GM12878 (cell line): ENCODE results near the gene EHD4. TPM values are rescaled to one million over a fixed set of nuclear protein-coding genes. Genes with fewer than 3 reads are reported as not detected.

ENCODE experiments used
- BMI1 ChIP-seq: fragments of 450-650 bp; IDR thresholded peaks from 2 replicates; pipeline ENCODE4 v1.6.1; 2016; ENCODE audit warnings: mild to moderate bottlenecking, moderate library complexity, borderline replicate concordance
- CBX5 ChIP-seq: sonication (generic); IDR thresholded peaks from 2 replicates; pipeline ENCODE4 v1.6.1; 2016; ENCODE audit warnings: low read depth, moderate library complexity, mild to moderate bottlenecking, inconsistent platforms
- EP300 ChIP-seq, 2 experiments: fragments of 150-350 bp in 1 of 2; IDR thresholded peaks; 2 replicates each; pipeline ENCODE4 v1.6.1; 2011 to 2012; ENCODE audit warnings: low read depth in 2 of 2, low read length in 2 of 2, borderline replicate concordance in 1 of 2, improper control_type of control experiment in 1 of 2, inconsistent platforms in 1 of 2; ENCODE audit not compliant: control insufficient read depth in 1 of 2
- NFYB ChIP-seq: IDR thresholded peaks from 2 replicates; pipeline ENCODE4 v1.6.1; 2011; ENCODE audit warnings: low read depth, mild to moderate bottlenecking, low read length, improper control_type of control experiment, moderate library complexity; ENCODE audit not compliant: insufficient read depth
- NR2C1 ChIP-seq: fragments of 450-650 bp; IDR thresholded peaks from 2 replicates; pipeline ENCODE4 v1.6.1; 2017; ENCODE audit warnings: antibody characterized with exemption, mild to moderate bottlenecking, moderate library complexity
- POLR2AphosphoS5 ChIP-seq: IDR thresholded peaks from 2 replicates; pipeline ENCODE4 v1.6.1; 2011; ENCODE audit warnings: mild to moderate bottlenecking, low read length, inconsistent platforms
- SIX5 ChIP-seq: IDR thresholded peaks from 2 replicates; pipeline ENCODE4 v1.6.1; 2011; ENCODE audit warnings: mild to moderate bottlenecking, low read depth, low read length, moderate library complexity; ENCODE audit not compliant: severe bottlenecking
- SMAD1 ChIP-seq: fragments of 450-650 bp; IDR thresholded peaks from 2 replicates; pipeline ENCODE4 v1.6.1; 2018; ENCODE audit warnings: mild to moderate bottlenecking, low read depth; ENCODE audit not compliant: partially characterized antibody
- SREBF1 ChIP-seq: IDR thresholded peaks from 2 replicates; pipeline ENCODE4 v1.6.1; 2012; ENCODE audit warnings: mild to moderate bottlenecking, low read length
- polyA plus RNA-seq, 11 experiments: library from polyadenylated mRNA; depleted of rRNA in 4 of 11; unstranded in 6 of 11; stranded (reverse) in 5 of 11; fragments of >200 nt; fragmentation: Nextera tagmentation in 4 of 11; fragmentation: Illumina TruSeq in 1 of 11; extraction: Ambion mirVana in 4 of 11; extraction: Trizol in 1 of 11; gene quantifications; 1 replicate in 1 of 11; 2 replicates in 10 of 11; pipeline versions ENCODE4 v1.2.1 to v1.2.3, GENCODE V29; 2011 to 2016; ENCODE audit warnings: inconsistent platforms in 2 of 11, missing spikeins in 2 of 11, low read depth in 1 of 11
- total RNA-seq, 4 experiments: library from RNA; depleted of rRNA in 3 of 4; stranded (reverse); fragments of >200 nt in 3 of 4; fragmentation: Illumina TruSeq in 1 of 4; extraction: Trizol in 1 of 4; gene quantifications; 2 replicates each; pipeline versions ENCODE4 v1.2.1 to v1.2.3, GENCODE V29; 2013 to 2021
- TF ChIP-seq, protein P1 (sequence below): fragments of 450-650 bp; IDR thresholded peaks from 2 replicates; pipeline ENCODE4 v1.6.1; 2018; ENCODE audit warnings: mild to moderate bottlenecking, low read depth, moderate library complexity; ENCODE audit not compliant: partially characterized antibody
- TF ChIP-seq, protein P2 (sequence below): fragments of 450-650 bp; IDR thresholded peaks from 2 replicates; pipeline ENCODE4 v1.6.1; 2016; ENCODE audit warnings: mild to moderate bottlenecking
- TF ChIP-seq, protein P3 (sequence below): fragments of 450-650 bp; IDR thresholded peaks from 2 replicates; pipeline ENCODE4 v1.6.1; 2018; ENCODE audit warnings: borderline replicate concordance, mild to moderate bottlenecking; ENCODE audit not compliant: partially characterized antibody
- TF ChIP-seq, protein P4 (sequence below): fragments of 450-650 bp; formaldehyde crosslinking; IDR thresholded peaks from 2 replicates; pipeline ENCODE4 v1.4.0; 2022; ENCODE audit warnings: mild to moderate bottlenecking, moderate library complexity
- TF ChIP-seq, protein P5 (sequence below): fragments of 450-650 bp; IDR thresholded peaks from 2 replicates; pipeline ENCODE4 v1.6.1; 2017; ENCODE audit warnings: mild to moderate bottlenecking, low read depth, inconsistent platforms; ENCODE audit not compliant: poor library complexity, severe bottlenecking

EHD4 gene
- total and polyA plus RNA-seq, 10 of the 15 experiments (the other 5 are each of a cell fraction or from before 2014, with no cell fraction given): 4.2 to 62.9 (median 44.7) TPM

DNA sequence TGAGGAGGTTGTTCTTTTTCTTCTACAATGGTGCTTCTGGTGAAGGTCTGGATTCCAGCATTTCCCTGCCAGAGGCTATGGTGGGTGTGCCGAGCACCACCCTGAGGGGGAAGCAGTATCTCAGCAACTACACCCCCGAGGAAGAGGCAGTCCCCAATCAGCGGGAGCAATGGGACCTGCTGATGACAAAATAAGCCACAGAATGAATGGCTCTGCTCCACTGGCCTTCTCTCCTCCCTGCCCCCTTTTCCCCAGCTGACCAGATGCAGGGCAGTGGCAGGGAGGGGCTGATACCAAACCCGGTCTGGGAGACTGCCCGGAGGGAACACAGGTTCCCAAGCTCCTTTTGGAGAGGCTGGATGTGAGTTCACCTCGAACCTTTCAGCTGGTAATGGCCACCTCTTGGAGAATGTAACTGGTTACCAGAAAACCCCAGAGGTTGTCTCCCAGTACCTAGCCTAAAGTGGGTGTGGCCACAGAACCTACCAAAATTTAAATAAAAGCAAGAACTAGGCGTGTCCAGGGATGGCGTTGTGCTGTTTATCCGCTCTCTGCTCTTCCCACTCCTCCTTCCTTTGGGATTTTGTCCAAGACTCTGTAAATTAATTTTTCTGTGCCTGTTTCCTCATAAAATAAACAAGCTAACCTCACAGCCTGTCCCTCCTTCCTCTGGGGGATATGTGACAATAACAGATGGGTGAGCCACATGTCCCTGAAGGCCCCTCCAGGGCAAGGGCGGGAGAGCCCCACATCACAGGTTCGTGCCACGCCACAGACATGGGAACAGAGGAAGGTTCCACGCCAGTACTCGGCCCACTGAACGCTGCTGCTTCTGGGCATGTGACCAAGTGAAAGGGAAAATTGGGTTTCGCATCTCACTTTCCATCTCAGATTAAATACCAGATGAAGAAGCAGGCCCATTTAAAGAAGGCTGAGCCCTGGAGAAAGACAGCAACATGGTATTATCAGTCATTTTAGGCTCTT, 43.4 kb downstream of the EHD4 start (continued):
- TF ChIP-seq SIX5: no peak
- TF ChIP-seq, protein P1, sequence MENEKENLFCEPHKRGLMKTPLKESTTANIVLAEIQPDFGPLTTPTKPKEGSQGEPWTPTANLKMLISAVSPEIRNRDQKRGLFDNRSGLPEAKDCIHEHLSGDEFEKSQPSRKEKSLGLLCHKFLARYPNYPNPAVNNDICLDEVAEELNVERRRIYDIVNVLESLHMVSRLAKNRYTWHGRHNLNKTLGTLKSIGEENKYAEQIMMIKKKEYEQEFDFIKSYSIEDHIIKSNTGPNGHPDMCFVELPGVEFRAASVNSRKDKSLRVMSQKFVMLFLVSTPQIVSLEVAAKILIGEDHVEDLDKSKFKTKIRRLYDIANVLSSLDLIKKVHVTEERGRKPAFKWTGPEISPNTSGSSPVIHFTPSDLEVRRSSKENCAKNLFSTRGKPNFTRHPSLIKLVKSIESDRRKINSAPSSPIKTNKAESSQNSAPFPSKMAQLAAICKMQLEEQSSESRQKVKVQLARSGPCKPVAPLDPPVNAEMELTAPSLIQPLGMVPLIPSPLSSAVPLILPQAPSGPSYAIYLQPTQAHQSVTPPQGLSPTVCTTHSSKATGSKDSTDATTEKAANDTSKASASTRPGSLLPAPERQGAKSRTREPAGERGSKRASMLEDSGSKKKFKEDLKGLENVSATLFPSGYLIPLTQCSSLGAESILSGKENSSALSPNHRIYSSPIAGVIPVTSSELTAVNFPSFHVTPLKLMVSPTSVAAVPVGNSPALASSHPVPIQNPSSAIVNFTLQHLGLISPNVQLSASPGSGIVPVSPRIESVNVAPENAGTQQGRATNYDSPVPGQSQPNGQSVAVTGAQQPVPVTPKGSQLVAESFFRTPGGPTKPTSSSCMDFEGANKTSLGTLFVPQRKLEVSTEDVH: no peak
- TF ChIP-seq EP300 (IDR thresholded peaks at IDR 0.05; ENCODE audit: borderline replicate concordance in 1 of 2, control insufficient read depth in 1 of 2, low read depth in 2 of 2, low read length in 2 of 2): peak; percentile 85 to 87; a peak in 3 of 4 replicates
- TF ChIP-seq, protein P2, sequence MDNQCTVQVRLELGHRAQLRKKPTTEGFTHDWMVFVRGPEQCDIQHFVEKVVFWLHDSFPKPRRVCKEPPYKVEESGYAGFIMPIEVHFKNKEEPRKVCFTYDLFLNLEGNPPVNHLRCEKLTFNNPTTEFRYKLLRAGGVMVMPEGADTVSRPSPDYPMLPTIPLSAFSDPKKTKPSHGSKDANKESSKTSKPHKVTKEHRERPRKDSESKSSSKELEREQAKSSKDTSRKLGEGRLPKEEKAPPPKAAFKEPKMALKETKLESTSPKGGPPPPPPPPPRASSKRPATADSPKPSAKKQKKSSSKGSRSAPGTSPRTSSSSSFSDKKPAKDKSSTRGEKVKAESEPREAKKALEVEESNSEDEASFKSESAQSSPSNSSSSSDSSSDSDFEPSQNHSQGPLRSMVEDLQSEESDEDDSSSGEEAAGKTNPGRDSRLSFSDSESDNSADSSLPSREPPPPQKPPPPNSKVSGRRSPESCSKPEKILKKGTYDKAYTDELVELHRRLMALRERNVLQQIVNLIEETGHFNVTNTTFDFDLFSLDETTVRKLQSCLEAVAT: peak; percentile 26; the same call in 1 of the 2 replicates
- TF ChIP-seq, protein P3, sequence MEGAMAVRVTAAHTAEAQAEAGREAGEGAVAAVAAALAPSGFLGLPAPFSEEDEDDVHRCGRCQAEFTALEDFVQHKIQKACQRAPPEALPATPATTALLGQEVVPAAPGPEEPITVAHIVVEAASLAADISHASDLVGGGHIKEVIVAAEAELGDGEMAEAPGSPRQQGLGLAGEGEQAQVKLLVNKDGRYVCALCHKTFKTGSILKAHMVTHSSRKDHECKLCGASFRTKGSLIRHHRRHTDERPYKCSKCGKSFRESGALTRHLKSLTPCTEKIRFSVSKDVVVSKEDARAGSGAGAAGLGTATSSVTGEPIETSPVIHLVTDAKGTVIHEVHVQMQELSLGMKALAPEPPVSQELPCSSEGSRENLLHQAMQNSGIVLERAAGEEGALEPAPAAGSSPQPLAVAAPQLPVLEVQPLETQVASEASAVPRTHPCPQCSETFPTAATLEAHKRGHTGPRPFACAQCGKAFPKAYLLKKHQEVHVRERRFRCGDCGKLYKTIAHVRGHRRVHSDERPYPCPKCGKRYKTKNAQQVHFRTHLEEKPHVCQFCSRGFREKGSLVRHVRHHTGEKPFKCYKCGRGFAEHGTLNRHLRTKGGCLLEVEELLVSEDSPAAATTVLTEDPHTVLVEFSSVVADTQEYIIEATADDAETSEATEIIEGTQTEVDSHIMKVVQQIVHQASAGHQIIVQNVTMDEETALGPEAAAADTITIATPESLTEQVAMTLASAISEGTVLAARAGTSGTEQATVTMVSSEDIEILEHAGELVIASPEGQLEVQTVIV: no peak
- TF ChIP-seq SMAD1: peak; percentile 67
- no peak for TF ChIP-seq NR2C1
- peak; percentile 42; the same call in 1 of the 2 replicates for TF ChIP-seq BMI1
- 0 out of 2 replicates have a peak, but pooled peaks have one; percentile 41 for TF ChIP-seq NFYB
- no peak for TF ChIP-seq CBX5
- TF ChIP-seq, protein P4, sequence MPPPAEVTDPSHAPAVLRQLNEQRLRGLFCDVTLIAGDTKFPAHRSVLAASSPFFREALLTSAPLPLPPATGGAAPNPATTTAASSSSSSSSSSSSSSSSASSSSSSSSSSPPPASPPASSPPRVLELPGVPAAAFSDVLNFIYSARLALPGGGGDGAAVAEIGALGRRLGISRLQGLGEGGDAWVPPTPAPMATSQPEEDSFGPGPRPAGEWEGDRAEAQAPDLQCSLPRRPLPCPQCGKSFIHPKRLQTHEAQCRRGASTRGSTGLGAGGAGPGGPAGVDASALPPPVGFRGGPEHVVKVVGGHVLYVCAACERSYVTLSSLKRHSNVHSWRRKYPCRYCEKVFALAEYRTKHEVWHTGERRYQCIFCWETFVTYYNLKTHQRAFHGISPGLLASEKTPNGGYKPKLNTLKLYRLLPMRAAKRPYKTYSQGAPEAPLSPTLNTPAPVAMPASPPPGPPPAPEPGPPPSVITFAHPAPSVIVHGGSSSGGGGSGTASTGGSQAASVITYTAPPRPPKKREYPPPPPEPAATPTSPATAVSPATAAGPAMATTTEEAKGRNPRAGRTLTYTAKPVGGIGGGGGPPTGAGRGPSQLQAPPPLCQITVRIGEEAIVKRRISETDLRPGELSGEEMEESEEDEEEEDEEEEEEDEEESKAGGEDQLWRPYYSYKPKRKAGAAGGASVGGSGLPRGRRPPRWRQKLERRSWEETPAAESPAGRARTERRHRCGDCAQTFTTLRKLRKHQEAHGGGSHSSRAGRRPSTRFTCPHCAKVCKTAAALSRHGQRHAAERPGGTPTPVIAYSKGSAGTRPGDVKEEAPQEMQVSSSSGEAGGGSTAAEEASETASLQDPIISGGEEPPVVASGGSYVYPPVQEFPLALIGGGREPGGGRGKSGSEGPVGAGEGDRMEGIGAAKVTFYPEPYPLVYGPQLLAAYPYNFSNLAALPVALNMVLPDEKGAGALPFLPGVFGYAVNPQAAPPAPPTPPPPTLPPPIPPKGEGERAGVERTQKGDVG: no peak
- TF ChIP-seq SREBF1: no peak
- TF ChIP-seq POLR2AphosphoS5: peak; percentile 56
- TF ChIP-seq, protein P5, sequence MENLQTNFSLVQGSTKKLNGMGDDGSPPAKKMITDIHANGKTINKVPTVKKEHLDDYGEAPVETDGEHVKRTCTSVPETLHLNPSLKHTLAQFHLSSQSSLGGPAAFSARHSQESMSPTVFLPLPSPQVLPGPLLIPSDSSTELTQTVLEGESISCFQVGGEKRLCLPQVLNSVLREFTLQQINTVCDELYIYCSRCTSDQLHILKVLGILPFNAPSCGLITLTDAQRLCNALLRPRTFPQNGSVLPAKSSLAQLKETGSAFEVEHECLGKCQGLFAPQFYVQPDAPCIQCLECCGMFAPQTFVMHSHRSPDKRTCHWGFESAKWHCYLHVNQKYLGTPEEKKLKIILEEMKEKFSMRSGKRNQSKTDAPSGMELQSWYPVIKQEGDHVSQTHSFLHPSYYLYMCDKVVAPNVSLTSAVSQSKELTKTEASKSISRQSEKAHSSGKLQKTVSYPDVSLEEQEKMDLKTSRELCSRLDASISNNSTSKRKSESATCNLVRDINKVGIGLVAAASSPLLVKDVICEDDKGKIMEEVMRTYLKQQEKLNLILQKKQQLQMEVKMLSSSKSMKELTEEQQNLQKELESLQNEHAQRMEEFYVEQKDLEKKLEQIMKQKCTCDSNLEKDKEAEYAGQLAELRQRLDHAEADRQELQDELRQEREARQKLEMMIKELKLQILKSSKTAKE: peak; percentile 92
